Neuronal stem cell (in vitro differentiated cells): ENCODE results near the gene TSEN54.

Experiments used
- DNase-seq: peaks from one replicate; pipeline ENCODE4 v3.0.0-alpha.2; 2013; ENCODE audit warnings: low spot score
- H2AFZ ChIP-seq: one replicate; pipeline ENCODE4 v1.6.1; 2013; ENCODE audit warnings: mild to moderate bottlenecking, low read length, inconsistent platforms
- H2AK5ac ChIP-seq: 2 replicates; pipeline ENCODE4 v1.6.1; 2013; ENCODE audit warnings: low read depth, mild to moderate bottlenecking, inconsistent platforms, low read length, moderate library complexity, mixed read lengths
- H2BK120ac ChIP-seq: 2 replicates; pipeline ENCODE4 v1.6.1; 2013; ENCODE audit warnings: low read depth, mild to moderate bottlenecking, inconsistent platforms, low read length, moderate library complexity, mixed read lengths
- H2BK12ac ChIP-seq: one replicate; pipeline ENCODE4 v1.6.1; 2013; ENCODE audit warnings: low read length, inconsistent platforms
- H2BK15ac ChIP-seq: 2 replicates; pipeline ENCODE4 v1.6.1; 2013; ENCODE audit warnings: mild to moderate bottlenecking, low read length, inconsistent platforms, mixed read lengths
- H2BK5ac ChIP-seq: one replicate; pipeline ENCODE4 v1.6.1; 2013; ENCODE audit warnings: inconsistent platforms, mild to moderate bottlenecking, low read length, moderate library complexity
- H3K14ac ChIP-seq: one replicate; pipeline ENCODE4 v1.6.1; 2013; ENCODE audit warnings: low read length, inconsistent platforms
- H3K18ac ChIP-seq: 2 replicates; pipeline ENCODE4 v1.6.1; 2013; ENCODE audit warnings: low read length, inconsistent platforms
- H3K23ac ChIP-seq: 2 replicates; pipeline ENCODE4 v1.6.1; 2013; ENCODE audit warnings: low read depth, mild to moderate bottlenecking, mixed read lengths, low read length, inconsistent platforms; ENCODE audit not compliant: poor library complexity
- H3K27ac ChIP-seq: replicated peaks from 3 replicates; pipeline ENCODE4 v1.5.1; 2013; ENCODE audit warnings: low read length, inconsistent platforms
- H3K27me3 ChIP-seq, 3 experiments: 2 replicates each; pipeline ENCODE4 v1.6.1; 2013; ENCODE audit warnings: low read length in 3 of 3, mild to moderate bottlenecking in 2 of 3, inconsistent platforms in 1 of 3, low read depth in 1 of 3, mixed read lengths in 1 of 3, moderate library complexity in 1 of 3; ENCODE audit not compliant: control insufficient read depth in 3 of 3, insufficient read depth in 3 of 3
- H3K36me3 ChIP-seq, 2 donors: replicated peaks in 1 of 2; 2 replicates each; pipeline ENCODE4 v1.6.1; 2013; ENCODE audit warnings: low read length in 2 of 2; ENCODE audit not compliant: control insufficient read depth in 2 of 2, insufficient read depth in 2 of 2
- H3K4ac ChIP-seq: 2 replicates; pipeline ENCODE4 v1.6.1; 2013; ENCODE audit warnings: inconsistent platforms, mild to moderate bottlenecking, low read length, moderate library complexity
- H3K4me1 ChIP-seq, 2 donors: 1 replicate in 1 of 2; 2 replicates in 1 of 2; pipeline ENCODE4 v1.6.1; 2013; ENCODE audit warnings: low read length in 2 of 2, low read depth in 1 of 2; ENCODE audit not compliant: control insufficient read depth in 2 of 2, insufficient read depth in 1 of 2
- H3K4me2 ChIP-seq: one replicate; pipeline ENCODE4 v1.6.1; 2013; ENCODE audit warnings: mild to moderate bottlenecking, low read length, inconsistent platforms; ENCODE audit not compliant: insufficient read depth, poor library complexity, severe bottlenecking
- H3K4me3 ChIP-seq, 2 donors: 2 replicates each; pipeline ENCODE4 v1.5.1; 2013; ENCODE audit warnings: low read length in 2 of 2, mild to moderate bottlenecking in 2 of 2, inconsistent platforms in 1 of 2, moderate library complexity in 1 of 2
- H3K79me1 ChIP-seq: one replicate; pipeline ENCODE4 v1.6.1; 2013; ENCODE audit warnings: low read depth, mild to moderate bottlenecking, inconsistent platforms, low read length, moderate library complexity
- H3K9ac ChIP-seq: one replicate; pipeline ENCODE4 v1.6.1; 2013; ENCODE audit warnings: mild to moderate bottlenecking, low read depth, low read length, inconsistent platforms; ENCODE audit not compliant: poor library complexity
- H3K9me3 ChIP-seq, 2 donors: replicated peaks in 1 of 2; 2 replicates each; pipeline versions ENCODE3 to v1.6.1; 2013; ENCODE audit warnings: low read length in 2 of 2, mild to moderate bottlenecking in 2 of 2, inconsistent platforms in 1 of 2, low read depth in 1 of 2, mixed read lengths in 1 of 2, moderate library complexity in 1 of 2; ENCODE audit not compliant: control insufficient read depth in 2 of 2, insufficient read depth in 1 of 2
- H4K8ac ChIP-seq: one replicate; pipeline ENCODE4 v1.6.1; 2013; ENCODE audit warnings: low read depth, mild to moderate bottlenecking, inconsistent platforms, low read length, moderate library complexity
- H4K91ac ChIP-seq: one replicate; pipeline ENCODE4 v1.6.1; 2013; ENCODE audit warnings: low read length, low read depth, mild to moderate bottlenecking, inconsistent platforms; ENCODE audit not compliant: poor library complexity
- WGBS, 2 donors: extraction: QIAGEN DNeasy Blood & Tissue Kit; methylation state at CpG; one replicate each; pipeline ENCODE4 v1.1.7; 2013; ENCODE audit warnings: missing lambda C conversion rate in 2 of 2, mixed read lengths in 1 of 2; ENCODE audit not compliant: insufficient read length in 2 of 2, insufficient replicate concordance in 1 of 2; ENCODE audit errors: extremely low coverage in 2 of 2; 5-methylcytosine and 5-hydroxymethylcytosine counted together

TSEN54 gene

GRCh38 chr17:75507733-75508719 is 8.3 kb upstream of the TSEN54 start:
- no peaks in the 10 kb centered on the region for H3K27me3 ChIP-seq
- peaks cover 0 to 5% of the 10 kb centered on the region in 2 donors for H3K4me1 ChIP-seq
- H3K4me2 ChIP-seq: peak overlapping the region; percentile 25
- no peak overlapping the region for H2BK120ac ChIP-seq
- peak overlapping the region; percentile 84 for H2BK12ac ChIP-seq
- H3K23ac ChIP-seq: peak overlapping the region; percentile 3
- H3K4me3 ChIP-seq: no peak overlapping the region
- H3K4ac ChIP-seq: peak overlapping the region; percentile 66
- H2BK15ac ChIP-seq: no peak overlapping the region
- no peak overlapping the region for H2AFZ ChIP-seq
- peak overlapping the region; percentile 44 for H3K9ac ChIP-seq
- H2AK5ac ChIP-seq: no peak overlapping the region
- peak overlapping the region; percentile 58 for H3K18ac ChIP-seq
- no peak overlapping the region for H3K27ac ChIP-seq
- H2BK5ac ChIP-seq: peak overlapping the region; percentile 19
- no peak overlapping the region for H4K8ac ChIP-seq
- no peak for DNase-seq
- no peaks in the 10 kb centered on the region for H3K9me3 ChIP-seq
- H3K14ac ChIP-seq: no peak overlapping the region
- WGBS, 2 donors: no CpG with 5 or more reads among the region's 27 CpGs
- H4K91ac ChIP-seq: no peak overlapping the region
- H3K79me1 ChIP-seq: peaks cover 23% of the 10 kb centered on the region
- peaks cover 31 to 91% of the 10 kb centered on the region in 2 donors for H3K36me3 ChIP-seq

GRCh38 chr17:75508931-75509361 is 7.4 kb upstream of the TSEN54 start:
- Histone ChIP-seq H4K91ac (no peak overlapping the region), H4K8ac (no peak overlapping the region), H3K27me3 (no peaks in the 10 kb centered on the region), H2AFZ (no peak overlapping the region), H3K23ac (no peak overlapping the region), H3K79me1 (peaks cover 23% of the 10 kb centered on the region), H3K14ac (no peak overlapping the region), H2BK12ac (no peak overlapping the region), H3K4me1 (peaks cover 4 to 6% of the 10 kb centered on the region in 2 donors), H3K9ac (no peak overlapping the region), H3K4me2 (no peak overlapping the region), H2AK5ac (no peak overlapping the region), H3K4me3 (peak overlapping the region in 1 of 2 donors; percentile 38), H3K4ac (no peak overlapping the region), H3K27ac (no peak overlapping the region), H2BK15ac (no peak overlapping the region), H3K9me3 (no peaks in the 10 kb centered on the region), H3K36me3 (peaks cover 33 to 91% of the 10 kb centered on the region in 2 donors), H2BK120ac (no peak overlapping the region), H2BK5ac (peak overlapping the region; percentile 20), H3K18ac (no peak overlapping the region)
- DNase-seq: no peak
- no CpG with 5 or more reads among the region's 5 CpGs for WGBS, 2 donors

GRCh38 chr17:75509528-75510258 is 6.6 kb upstream of the TSEN54 start:
- H3K18ac ChIP-seq: no peak overlapping the region
- H2BK120ac ChIP-seq: no peak overlapping the region
- H3K9ac ChIP-seq: no peak overlapping the region
- no peaks in the 10 kb centered on the region for H3K9me3 ChIP-seq
- H4K91ac ChIP-seq: no peak overlapping the region
- peak overlapping the region; percentile 20 for H2BK5ac ChIP-seq
- H2BK15ac ChIP-seq: no peak overlapping the region
- no peak overlapping the region for H2BK12ac ChIP-seq
- no peak overlapping the region for H3K27ac ChIP-seq
- H3K14ac ChIP-seq: no peak overlapping the region
- H3K4me1 ChIP-seq: peaks cover 9 to 11% of the 10 kb centered on the region in 2 donors
- H3K36me3 ChIP-seq: peaks cover 30 to 84% of the 10 kb centered on the region in 2 donors
- no peaks in the 10 kb centered on the region for H3K27me3 ChIP-seq
- peak overlapping the region; percentile 31 for H3K23ac ChIP-seq
- H3K4me2 ChIP-seq: no peak overlapping the region
- H4K8ac ChIP-seq: no peak overlapping the region
- DNase-seq: no peak
- H2AFZ ChIP-seq: no peak overlapping the region
- peaks cover 25% of the 10 kb centered on the region for H3K79me1 ChIP-seq
- H2AK5ac ChIP-seq: peak overlapping the region; percentile 52
- H3K4me3 ChIP-seq: no peak overlapping the region
- no peak overlapping the region for H3K4ac ChIP-seq
- no CpG with 5 or more reads among the region's 19 CpGs for WGBS, 2 donors

GRCh38 chr17:75511270-75511609 is 5.1 kb upstream of the TSEN54 start:
- Histone ChIP-seq H2BK5ac (no peak overlapping the region), H3K4ac (no peak overlapping the region), H3K27me3 (no peaks in the 10 kb centered on the region), H4K8ac (no peak overlapping the region), H2BK120ac (no peak overlapping the region), H3K36me3 (peaks cover 21 to 69% of the 10 kb centered on the region in 2 donors), H3K9me3 (no peaks in the 10 kb centered on the region), H3K4me3 (no peak overlapping the region), H4K91ac (no peak overlapping the region), H3K23ac (no peak overlapping the region), H2BK12ac (no peak overlapping the region), H2AFZ (no peak overlapping the region), H3K4me2 (peak overlapping the region; percentile 24), H3K4me1 (peaks cover 9 to 11% of the 10 kb centered on the region in 2 donors), H3K14ac (no peak overlapping the region), H3K79me1 (peaks cover 29% of the 10 kb centered on the region), H3K27ac (no peak overlapping the region), H3K9ac (no peak overlapping the region), H2AK5ac (no peak overlapping the region), H2BK15ac (no peak overlapping the region), H3K18ac (no peak overlapping the region)
- WGBS, 2 donors: no CpG with 5 or more reads among the region's 4 CpGs
- DNase-seq: no peak
